Measurements from ENCODE around the gene USP24.

The USP24 gene

GRCh38 chr1:55150880-55151588, 64.1 kb downstream of the USP24 start:
- Histone ChIP-seq H3K27ac (ENCODE audit: low read depth, low read length) (no peak overlapping the region), H3K9ac (ENCODE audit: low read length) (no peak overlapping the region), H3K4me3 (ENCODE audit: low read length) (no peak overlapping the region), H2BK5ac (ENCODE audit: low read length) (no peak overlapping the region), H2BK120ac (ENCODE audit: low read depth, low read length) (no peak overlapping the region), H2BK15ac (replicated peaks; ENCODE audit: low read depth) (no peak overlapping the region), H4K8ac (ENCODE audit: low read depth, low read length) (no peak overlapping the region), H3K56ac (ENCODE audit: low read length) (no peak overlapping the region), H4K5ac (ENCODE audit: low read length) (no peak overlapping the region), H3K4ac (ENCODE audit: low read depth, low read length) (no peak overlapping the region), H3K4me2 (ENCODE audit: low read length) (no peak overlapping the region), H3K4me1 (ENCODE audit: control insufficient read depth, low read depth, low read length) (no peaks in the 10 kb centered on the region), H3K36me3 (ENCODE audit: control insufficient read depth, insufficient read depth, low read length) (peaks cover 6% of the 10 kb centered on the region), H2AK5ac (ENCODE audit: low read length) (no peak overlapping the region), H3K27me3 (ENCODE audit: insufficient read depth, low read length, poor library complexity) (no peaks in the 10 kb centered on the region), H3K79me1 (ENCODE audit: low read length) (no peaks in the 10 kb centered on the region), H3K23ac (ENCODE audit: low read length) (no peak overlapping the region), H3K79me2 (ENCODE audit: control insufficient read depth, insufficient read depth, low read length) (no peaks in the 10 kb centered on the region), H3K18ac (ENCODE audit: low read length) (no peak overlapping the region)
- no CpG with 5 or more reads among the region's 2 CpGs for WGBS (ENCODE audit: extremely low coverage, insufficient coverage, low lambda C conversion rate)
- no peak for DNase-seq

GRCh38 chr1:55148676-55149075, 66.5 kb downstream of the USP24 start:
- no peak for DNase-seq
- H3K23ac ChIP-seq (ENCODE audit: low read length) = no peak overlapping the region

GRCh38 chr1:55147524-55147923, 67.6 kb downstream of the USP24 start:
- Histone ChIP-seq H3K4ac (ENCODE audit: low read depth, low read length) (no peak overlapping the region), H3K23ac (ENCODE audit: low read length) (no peak overlapping the region), H4K8ac (ENCODE audit: low read depth, low read length) (no peak overlapping the region), H3K9ac (ENCODE audit: low read length) (no peak overlapping the region), H2AK5ac (ENCODE audit: low read length) (no peak overlapping the region), H3K79me1 (ENCODE audit: low read length) (no peaks in the 10 kb centered on the region), H3K4me3 (ENCODE audit: low read length) (no peak overlapping the region), H3K27ac (ENCODE audit: low read depth, low read length) (no peak overlapping the region), H2BK5ac (ENCODE audit: low read length) (no peak overlapping the region), H3K56ac (ENCODE audit: low read length) (no peak overlapping the region), H3K27me3 (ENCODE audit: insufficient read depth, low read length, poor library complexity) (no peaks in the 10 kb centered on the region), H2BK120ac (ENCODE audit: low read depth, low read length) (no peak overlapping the region), H3K4me2 (ENCODE audit: low read length) (no peak overlapping the region), H3K79me2 (ENCODE audit: control insufficient read depth, insufficient read depth, low read length) (no peaks in the 10 kb centered on the region), H3K36me3 (ENCODE audit: control insufficient read depth, insufficient read depth, low read length) (no peaks in the 10 kb centered on the region), H3K4me1 (ENCODE audit: control insufficient read depth, low read depth, low read length) (no peaks in the 10 kb centered on the region), H4K5ac (ENCODE audit: low read length) (no peak overlapping the region), H2BK15ac (replicated peaks; ENCODE audit: low read depth) (no peak overlapping the region), H3K18ac (ENCODE audit: low read length) (no peak overlapping the region)
- WGBS (ENCODE audit: extremely low coverage, insufficient coverage, low lambda C conversion rate) = no CpG with 5 or more reads among the region's 8 CpGs
- DNase-seq = no peak

More at GRCh38 chr1:55148676-55149075, 66.5 kb downstream of the USP24 start:
- Histone ChIP-seq H4K5ac (ENCODE audit: low read length) (no peak overlapping the region), H2BK5ac (ENCODE audit: low read length) (no peak overlapping the region), H2AK5ac (ENCODE audit: low read length) (no peak overlapping the region), H4K8ac (ENCODE audit: low read depth, low read length) (no peak overlapping the region), H3K27me3 (ENCODE audit: insufficient read depth, low read length, poor library complexity) (no peaks in the 10 kb centered on the region), H3K4me1 (ENCODE audit: control insufficient read depth, low read depth, low read length) (no peaks in the 10 kb centered on the region), H3K4me3 (ENCODE audit: low read length) (no peak overlapping the region), H3K79me1 (ENCODE audit: low read length) (no peaks in the 10 kb centered on the region), H2BK120ac (ENCODE audit: low read depth, low read length) (no peak overlapping the region), H3K18ac (ENCODE audit: low read length) (no peak overlapping the region), H3K79me2 (ENCODE audit: control insufficient read depth, insufficient read depth, low read length) (no peaks in the 10 kb centered on the region), H3K56ac (ENCODE audit: low read length) (no peak overlapping the region), H3K9ac (ENCODE audit: low read length) (no peak overlapping the region), H3K27ac (ENCODE audit: low read depth, low read length) (no peak overlapping the region), H3K4me2 (ENCODE audit: low read length) (no peak overlapping the region), H3K4ac (ENCODE audit: low read depth, low read length) (no peak overlapping the region), H3K36me3 (ENCODE audit: control insufficient read depth, insufficient read depth, low read length) (peaks cover 3% of the 10 kb centered on the region), H2BK15ac (replicated peaks; ENCODE audit: low read depth) (no peak overlapping the region)

GRCh38 chr1:55146781-55147180, 68.4 kb downstream of the USP24 start:
- no peaks in the 10 kb centered on the region for H3K79me2 ChIP-seq (ENCODE audit: control insufficient read depth, insufficient read depth, low read length)
- H2BK120ac ChIP-seq (ENCODE audit: low read depth, low read length) = no peak overlapping the region
- no peak overlapping the region for H2AK5ac ChIP-seq (ENCODE audit: low read length)
- no peak overlapping the region for H3K27ac ChIP-seq (ENCODE audit: low read depth, low read length)
- H3K4me1 ChIP-seq (ENCODE audit: control insufficient read depth, low read depth, low read length) = no peaks in the 10 kb centered on the region
- WGBS (ENCODE audit: extremely low coverage, insufficient coverage, low lambda C conversion rate) = no CpG with 5 or more reads among the region's 2 CpGs
- H3K79me1 ChIP-seq (ENCODE audit: low read length) = no peaks in the 10 kb centered on the region
- H2BK15ac ChIP-seq (replicated peaks; ENCODE audit: low read depth) = no peak overlapping the region
- no peak overlapping the region for H4K8ac ChIP-seq (ENCODE audit: low read depth, low read length)
- DNase-seq = no peak
- H3K4me3 ChIP-seq (ENCODE audit: low read length) = no peak overlapping the region
- no peaks in the 10 kb centered on the region for H3K36me3 ChIP-seq (ENCODE audit: control insufficient read depth, insufficient read depth, low read length)
- H4K5ac ChIP-seq (ENCODE audit: low read length) = no peak overlapping the region
- H3K9ac ChIP-seq (ENCODE audit: low read length) = no peak overlapping the region
- H3K56ac ChIP-seq (ENCODE audit: low read length) = no peak overlapping the region
- no peak overlapping the region for H3K4me2 ChIP-seq (ENCODE audit: low read length)
- H3K4ac ChIP-seq (ENCODE audit: low read depth, low read length) = no peak overlapping the region
- no peak overlapping the region for H3K23ac ChIP-seq (ENCODE audit: low read length)
- no peak overlapping the region for H3K18ac ChIP-seq (ENCODE audit: low read length)
- no peaks in the 10 kb centered on the region for H3K27me3 ChIP-seq (ENCODE audit: insufficient read depth, low read length, poor library complexity)
- H2BK5ac ChIP-seq (ENCODE audit: low read length) = no peak overlapping the region

- Histone ChIP-seq H4K8ac (ENCODE audit: low read depth, low read length) (no peak overlapping the region), H3K4me3 (ENCODE audit: low read length) (no peak overlapping the region), H2BK5ac (ENCODE audit: low read length) (no peak overlapping the region), H3K79me2 (ENCODE audit: control insufficient read depth, insufficient read depth, low read length) (no peaks in the 10 kb centered on the region), H3K4ac (ENCODE audit: low read depth, low read length) (no peak overlapping the region), H2BK120ac (ENCODE audit: low read depth, low read length) (no peak overlapping the region), H3K79me1 (ENCODE audit: low read length) (no peaks in the 10 kb centered on the region), H3K27me3 (ENCODE audit: insufficient read depth, low read length, poor library complexity) (no peaks in the 10 kb centered on the region), H3K36me3 (ENCODE audit: control insufficient read depth, insufficient read depth, low read length) (no peaks in the 10 kb centered on the region), H2BK15ac (replicated peaks; ENCODE audit: low read depth) (no peak overlapping the region), H3K4me1 (ENCODE audit: control insufficient read depth, low read depth, low read length) (no peaks in the 10 kb centered on the region), H3K18ac (ENCODE audit: low read length) (no peak overlapping the region), H3K4me2 (ENCODE audit: low read length) (no peak overlapping the region), H3K23ac (ENCODE audit: low read length) (no peak overlapping the region), H2AK5ac (ENCODE audit: low read length) (no peak overlapping the region), H3K9ac (ENCODE audit: low read length) (no peak overlapping the region), H3K27ac (ENCODE audit: low read depth, low read length) (no peak overlapping the region), H4K5ac (ENCODE audit: low read length) (no peak overlapping the region), H3K56ac (ENCODE audit: low read length) (no peak overlapping the region)
- no peak for DNase-seq
- no CpG with 5 or more reads among the region's 6 CpGs for WGBS (ENCODE audit: extremely low coverage, insufficient coverage, low lambda C conversion rate)
These were observed 70.3 kb downstream of the USP24 start for GRCh38 chr1:55144886-55145285.

GRCh38 chr1:55143684-55144083, 71.5 kb downstream of the USP24 start:
- Histone ChIP-seq H3K36me3 (ENCODE audit: control insufficient read depth, insufficient read depth, low read length) (no peaks in the 10 kb centered on the region), H2BK5ac (ENCODE audit: low read length) (no peak overlapping the region), H3K56ac (ENCODE audit: low read length) (no peak overlapping the region), H3K79me1 (ENCODE audit: low read length) (no peaks in the 10 kb centered on the region), H3K27me3 (ENCODE audit: insufficient read depth, low read length, poor library complexity) (no peaks in the 10 kb centered on the region), H3K27ac (ENCODE audit: low read depth, low read length) (no peak overlapping the region), H2AK5ac (ENCODE audit: low read length) (no peak overlapping the region), H3K4me3 (ENCODE audit: low read length) (no peak overlapping the region), H2BK15ac (replicated peaks; ENCODE audit: low read depth) (no peak overlapping the region), H4K5ac (ENCODE audit: low read length) (no peak overlapping the region), H2BK120ac (ENCODE audit: low read depth, low read length) (no peak overlapping the region), H4K8ac (ENCODE audit: low read depth, low read length) (no peak overlapping the region), H3K23ac (ENCODE audit: low read length) (no peak overlapping the region), H3K4me1 (ENCODE audit: control insufficient read depth, low read depth, low read length) (no peaks in the 10 kb centered on the region), H3K9ac (ENCODE audit: low read length) (no peak overlapping the region), H3K18ac (ENCODE audit: low read length) (no peak overlapping the region), H3K4ac (ENCODE audit: low read depth, low read length) (no peak overlapping the region), H3K4me2 (ENCODE audit: low read length) (no peak overlapping the region), H3K79me2 (ENCODE audit: control insufficient read depth, insufficient read depth, low read length) (no peaks in the 10 kb centered on the region)
- WGBS (ENCODE audit: extremely low coverage, insufficient coverage, low lambda C conversion rate) = no CpG with 5 or more reads among the region's 3 CpGs
- peak; percentile 91 for DNase-seq
